Left lung (tissue), 10 donors: ENCODE data around the gene BUB1B. TPM values are rescaled to one million over a fixed set of nuclear protein-coding genes. Genes with fewer than 3 reads are reported as not detected.

ENCODE experiments used
- ATAC-seq: fragments of 200-7000 bp; cut with Tn5 transposase; one replicate; pipeline ENCODE4 v1.9.1; 2020; ENCODE audit warnings: moderate library complexity
- DNase-seq, 4 donors: peaks; one replicate each; pipeline ENCODE4 v3.0.0-alpha.2; 2013 to 2020
- H3K27ac ChIP-seq, 2 donors: fragments of 200-600 bp; sonication (generic) in 1 of 2; one replicate each; pipeline versions ENCODE4 v1.5.0 to v1.8.0; 2020 to 2021
- H3K27me3 ChIP-seq, 2 donors: fragments of 200-600 bp; sonication (generic) in 1 of 2; one replicate each; pipeline versions ENCODE4 v1.5.0 to v1.8.0; 2020 to 2021
- H3K36me3 ChIP-seq, 2 donors: fragments of 200-600 bp; sonication (generic) in 1 of 2; one replicate each; pipeline versions ENCODE4 v1.5.0 to v1.8.0; 2020 to 2021
- H3K4me1 ChIP-seq, 2 donors: fragments of 200-600 bp; one replicate each; pipeline ENCODE4 v1.8.0; 2021
- H3K4me3 ChIP-seq, 2 donors: fragments of 200-600 bp; sonication (generic) in 1 of 2; one replicate each; pipeline versions ENCODE4 v1.5.0 to v1.8.0; 2020 to 2021; ENCODE audit warnings: mild to moderate bottlenecking in 1 of 2
- H3K9me3 ChIP-seq, 2 donors: fragments of 200-600 bp; sonication (generic) in 1 of 2; one replicate each; pipeline versions ENCODE4 v1.5.0 to v1.8.0; 2020 to 2021
- CTCF ChIP-seq, 2 donors: fragments of 200-600 bp; sonication (generic) in 1 of 2; IDR thresholded peaks; one replicate each; pipeline versions ENCODE4 v1.5.0 to v1.8.0; 2021; ENCODE audit warnings: antibody characterized with exemption in 2 of 2
- intact Hi-C, 2 donors: fragments of 100-400 bp; cut with DNase I; formaldehyde crosslinking; loops; one replicate each; pipeline versions ENCODE4 v1.11.2 to v1.14.2; 2022
- polyA plus RNA-seq, 6 donors: library from polyadenylated mRNA; unstranded; fragments of 120-200 nt; gene quantifications; one replicate each; pipeline ENCODE4 v1.2.1, GENCODE V29; 2013; ENCODE audit not compliant: insufficient read length in 6 of 6
- total RNA-seq, 2 donors: library from RNA; stranded (reverse); fragmentation: NEBNext Ultra II Directional; extraction: Animal tissue kit (Norgen Biotek cat#: 25700); gene quantifications; one replicate each; pipeline ENCODE4 v1.2.1, GENCODE V29; 2021
- donor health status: DM: no; HTN: yes; CAD: no.
- donor health status: DM: no; HTN: no; CAD: no.

Gene BUB1B
- total and polyA plus RNA-seq, 8 donors = 4.6 to 54.5 (median 25.9) TPM

GRCh38 chr15:40248006-40248783 is 87.3 kb downstream of the BUB1B start:
- no peak for TF ChIP-seq CTCF (IDR thresholded peaks at IDR 0.05)
- Histone ChIP-seq H3K27ac (no peak overlapping the region), H3K4me3 (no peak overlapping the region), H3K27me3 (peaks cover 7 to 18% of the 10 kb centered on the region in 2 donors), H3K36me3 (no peaks in the 10 kb centered on the region), H3K9me3 (no peaks in the 10 kb centered on the region), H3K4me1 (peaks cover 4 to 14% of the 10 kb centered on the region in 2 donors)
- ATAC-seq (no peak), DNase-seq (peak in 2 of 4 donors; percentile 24 to 43)
- intact Hi-C loops = no loop called here

- no peak for ATAC-seq
These were observed 88.8 kb downstream of the BUB1B start for GRCh38 chr15:40249477-40250303.

GRCh38 chr15:40250304-40250656 is 89.4 kb downstream of the BUB1B start:
- H3K9me3 ChIP-seq = no peaks in the 10 kb centered on the region
- peaks cover 7 to 28% of the 10 kb centered on the region in 2 donors for H3K27me3 ChIP-seq
- no peak overlapping the region for H3K27ac ChIP-seq
- no peak overlapping the region for H3K4me3 ChIP-seq
- DNase-seq = peak in 1 of 4 donors; percentile 4
- intact Hi-C loops = no loop called here
- H3K4me1 ChIP-seq = peaks cover 8 to 22% of the 10 kb centered on the region in 2 donors
- no peak for TF ChIP-seq CTCF (IDR thresholded peaks at IDR 0.05)
- no peaks in the 10 kb centered on the region for H3K36me3 ChIP-seq
- ATAC-seq = no peak

More at GRCh38 chr15:40249477-40250303, 88.8 kb downstream of the BUB1B start:
- Histone ChIP-seq H3K4me3 (no peak overlapping the region), H3K36me3 (no peaks in the 10 kb centered on the region), H3K27me3 (peaks cover 7 to 28% of the 10 kb centered on the region in 2 donors), H3K4me1 (peaks cover 8 to 22% of the 10 kb centered on the region in 2 donors), H3K27ac (no peak overlapping the region), H3K9me3 (no peaks in the 10 kb centered on the region)
- no peak for TF ChIP-seq CTCF (IDR thresholded peaks at IDR 0.05)
- intact Hi-C loops = no loop called here
- DNase-seq = peak in 2 of 4 donors; percentile 21 to 26

GRCh38 chr15:40250771-40251483 is 90.1 kb downstream of the BUB1B start:
- Histone ChIP-seq H3K4me3 (no peak overlapping the region), H3K9me3 (no peaks in the 10 kb centered on the region), H3K4me1 (peaks cover 8 to 22% of the 10 kb centered on the region in 2 donors), H3K36me3 (no peaks in the 10 kb centered on the region), H3K27ac (no peak overlapping the region), H3K27me3 (peaks cover 7 to 28% of the 10 kb centered on the region in 2 donors)
- TF ChIP-seq CTCF (IDR thresholded peaks at IDR 0.05) = no peak
- ATAC-seq (no peak), DNase-seq (peak in 2 of 4 donors; percentile 23)
- intact Hi-C loops = no loop called here
